Medulla oblongata (tissue), 1 donor: ENCODE data around the gene SPATA20.

ENCODE experiments used
- DNase-seq: peaks from one replicate; pipeline ENCODE4 v3.0.0-alpha.2; 2015; ENCODE audit errors: extremely low spot score

Gene SPATA20

GRCh38 chr17:50558941-50559614, 12.1 kb downstream of the SPATA20 start:
- no peak for DNase-seq

DNA sequence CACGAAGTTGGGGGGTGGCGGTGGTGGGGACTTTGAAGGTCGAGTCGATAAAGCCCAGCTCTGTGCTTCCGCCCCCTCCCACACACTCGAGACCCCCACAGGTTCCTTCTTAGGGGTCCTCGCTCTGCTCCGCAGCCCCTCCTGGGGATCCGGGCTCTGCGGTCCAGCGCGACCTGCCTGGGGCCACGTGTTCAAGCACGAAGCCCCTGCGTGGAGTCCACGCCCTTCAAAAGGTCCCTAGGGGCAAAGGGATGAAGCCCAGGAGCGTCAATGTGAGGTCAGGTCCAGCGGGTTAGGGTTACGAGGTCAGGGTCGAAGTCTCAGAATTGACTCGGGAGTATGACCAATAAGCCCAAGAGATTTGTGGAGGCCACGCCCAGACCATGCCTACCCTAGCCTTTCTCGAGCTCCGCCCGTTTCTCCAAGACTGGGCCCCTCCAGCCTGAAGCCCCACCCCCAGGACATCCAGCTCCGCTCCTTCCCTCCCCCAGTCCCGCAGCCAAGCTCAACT, 12.8 kb downstream of the SPATA20 start:
- DNase-seq: no peak

DNA sequence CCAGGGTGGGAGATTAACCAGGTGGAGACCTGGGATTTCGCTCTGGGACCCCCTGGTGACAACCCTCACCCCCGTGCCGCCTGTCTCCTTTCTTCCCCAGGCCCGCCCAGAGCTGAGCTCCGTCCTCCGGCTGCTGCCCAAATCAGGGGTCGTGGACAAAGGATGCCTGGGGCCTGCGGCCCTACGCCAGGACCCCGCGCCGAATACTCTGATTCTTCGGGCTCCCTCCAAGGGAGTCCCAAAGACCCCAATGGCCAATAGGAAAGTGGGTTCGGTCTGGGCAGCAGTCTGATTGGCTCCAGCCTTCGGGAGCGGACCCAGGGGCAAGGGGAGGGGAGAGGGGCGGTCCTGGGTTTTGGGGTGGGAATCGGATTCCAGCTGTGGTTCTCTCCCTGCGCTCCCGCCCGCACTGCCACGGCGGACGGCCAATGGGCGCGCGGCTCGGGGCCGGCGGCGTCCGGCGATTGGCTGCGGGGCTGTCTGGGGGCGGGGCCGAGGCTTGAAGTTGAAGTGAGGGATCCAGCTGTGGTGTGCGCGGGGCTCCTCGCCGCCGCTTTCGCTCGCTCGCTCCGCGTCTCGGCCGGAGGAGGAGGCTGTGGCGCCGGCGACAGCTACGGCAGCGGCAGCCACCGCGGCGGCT, 13.3 kb downstream of the SPATA20 start, which contains the start of gene CACNA1G:
Gene CACNA1G, plus strand, starts transcription at position 531 of the 640 bp plus-strand sequence. CDS start 745 bp downstream, outside the sequence.
- peak; percentile 78 for DNase-seq

DNA sequence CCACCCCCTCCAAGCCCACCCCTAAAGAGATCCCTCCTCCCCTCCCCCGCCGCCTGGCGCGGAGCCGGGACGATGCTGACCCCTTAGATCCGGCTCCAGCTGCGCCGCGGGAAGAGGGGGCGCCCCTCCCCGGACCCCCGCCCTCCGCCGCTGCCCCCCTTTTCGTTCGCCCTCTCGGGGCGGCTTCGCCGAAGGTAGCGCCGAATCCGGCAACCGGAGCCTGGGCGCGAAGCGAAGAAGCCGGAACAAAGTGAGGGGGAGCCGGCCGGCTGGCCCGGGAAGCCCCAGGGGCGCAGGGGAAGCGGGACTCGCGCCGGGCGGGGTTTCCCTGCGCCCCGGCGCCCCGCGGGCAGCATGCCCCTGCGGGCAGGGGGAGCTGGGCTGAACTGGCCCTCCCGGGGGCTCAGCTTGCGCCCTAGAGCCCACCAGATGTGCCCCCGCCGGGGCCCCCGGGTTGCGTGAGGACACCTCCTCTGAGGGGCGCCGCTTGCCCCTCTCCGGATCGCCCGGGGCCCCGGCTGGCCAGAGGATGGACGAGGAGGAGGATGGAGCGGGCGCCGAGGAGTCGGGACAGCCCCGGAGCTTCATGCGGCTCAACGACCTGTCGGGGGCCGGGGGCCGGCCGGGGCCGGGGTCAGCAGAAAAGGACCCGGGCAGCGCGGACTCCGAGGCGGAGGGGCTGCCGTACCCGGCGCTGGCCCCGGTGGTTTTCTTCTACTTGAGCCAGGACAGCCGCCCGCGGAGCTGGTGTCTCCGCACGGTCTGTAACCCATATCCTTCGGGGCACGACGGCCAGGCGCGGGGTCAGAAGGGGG, 14.2 kb downstream of the SPATA20 start:
- no peak for DNase-seq

DNA sequence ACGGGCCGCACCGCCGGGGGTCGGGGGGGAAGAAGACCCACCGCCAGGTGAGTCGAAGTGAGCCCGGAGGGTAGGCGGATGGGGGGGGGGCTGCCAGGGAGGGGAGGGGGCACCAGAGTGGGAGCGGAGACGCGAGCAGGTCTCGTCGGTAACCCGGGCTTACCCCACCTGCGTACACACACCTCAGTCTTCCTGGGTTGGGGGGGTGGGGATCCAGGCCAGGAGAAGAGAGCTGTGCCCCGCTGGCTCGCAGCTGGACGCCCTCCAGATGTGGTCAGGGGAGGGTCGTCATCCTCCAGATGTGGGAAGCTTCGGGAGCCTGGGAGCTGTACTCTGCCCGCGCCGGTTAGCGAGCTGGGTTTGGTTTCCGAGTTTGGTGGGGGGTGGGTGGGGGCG, 14.8 kb downstream of the SPATA20 start:
- DNase-seq: no peak

DNA sequence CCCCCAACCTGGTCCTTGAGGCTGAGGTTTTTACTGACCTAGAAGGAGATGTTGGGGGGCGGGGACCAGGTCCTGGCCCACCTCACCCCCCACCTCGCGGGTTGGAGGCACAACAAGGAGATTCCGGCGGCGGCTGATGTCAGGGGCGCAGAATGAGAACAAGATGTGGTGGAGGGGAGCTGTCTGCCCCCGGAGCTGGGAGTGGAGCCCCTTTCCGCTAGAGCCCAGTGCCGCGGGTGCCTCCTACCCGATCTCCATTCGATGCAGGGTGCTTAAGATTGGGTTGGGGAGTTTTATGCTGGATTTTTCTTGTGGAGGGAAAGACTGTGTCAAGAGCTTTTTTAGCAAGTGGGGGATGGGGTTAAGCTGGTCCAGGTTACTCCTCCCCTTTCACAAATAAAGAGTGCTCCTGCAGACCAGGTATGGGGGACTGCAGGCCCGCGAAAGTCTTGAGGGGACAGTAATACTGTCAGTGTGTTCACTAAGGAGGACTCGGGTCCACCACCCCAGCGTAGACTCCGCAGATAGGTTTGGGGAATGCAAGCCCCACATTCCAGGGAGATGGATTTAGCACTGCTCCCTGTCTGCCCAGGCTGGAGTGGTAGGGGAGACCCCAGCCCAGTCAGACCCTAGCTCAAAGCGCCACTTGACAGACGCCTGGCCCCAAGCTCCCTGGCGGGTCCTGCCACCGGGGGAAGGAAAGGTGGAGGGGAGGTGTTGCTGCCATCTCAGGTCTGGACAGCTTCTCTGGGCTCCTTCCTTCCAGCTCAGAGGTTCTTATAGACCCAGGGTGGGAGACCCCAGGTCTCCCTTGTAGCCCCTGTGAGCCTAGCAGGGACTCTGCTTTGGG, 15.5 kb downstream of the SPATA20 start:
- no peak for DNase-seq

DNA sequence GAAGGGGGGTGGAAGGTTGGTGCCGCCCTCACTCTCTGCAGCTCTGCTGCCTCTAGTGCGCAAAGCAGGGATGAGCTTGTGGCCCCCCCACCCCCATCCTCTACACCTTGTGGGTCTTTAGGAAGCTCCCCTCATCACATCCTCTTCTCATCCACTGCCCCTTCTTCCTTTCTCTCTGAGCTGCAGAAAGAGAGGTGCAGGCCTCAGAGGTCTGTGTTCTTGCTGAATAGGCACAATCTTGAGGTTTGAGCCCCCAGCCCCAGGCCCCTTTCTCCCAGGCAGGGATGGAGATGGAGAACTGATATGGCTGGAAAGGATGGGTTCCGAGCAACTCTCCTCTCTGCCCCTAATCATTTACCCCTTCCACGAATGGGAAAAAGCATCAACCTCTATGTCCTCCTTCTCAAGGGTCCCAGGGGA, 16.1 kb downstream of the SPATA20 start:
- no peak for DNase-seq

GRCh38 chr17:50564916-50565315, 17.9 kb downstream of the SPATA20 start:
- DNase-seq: no peak

DNA sequence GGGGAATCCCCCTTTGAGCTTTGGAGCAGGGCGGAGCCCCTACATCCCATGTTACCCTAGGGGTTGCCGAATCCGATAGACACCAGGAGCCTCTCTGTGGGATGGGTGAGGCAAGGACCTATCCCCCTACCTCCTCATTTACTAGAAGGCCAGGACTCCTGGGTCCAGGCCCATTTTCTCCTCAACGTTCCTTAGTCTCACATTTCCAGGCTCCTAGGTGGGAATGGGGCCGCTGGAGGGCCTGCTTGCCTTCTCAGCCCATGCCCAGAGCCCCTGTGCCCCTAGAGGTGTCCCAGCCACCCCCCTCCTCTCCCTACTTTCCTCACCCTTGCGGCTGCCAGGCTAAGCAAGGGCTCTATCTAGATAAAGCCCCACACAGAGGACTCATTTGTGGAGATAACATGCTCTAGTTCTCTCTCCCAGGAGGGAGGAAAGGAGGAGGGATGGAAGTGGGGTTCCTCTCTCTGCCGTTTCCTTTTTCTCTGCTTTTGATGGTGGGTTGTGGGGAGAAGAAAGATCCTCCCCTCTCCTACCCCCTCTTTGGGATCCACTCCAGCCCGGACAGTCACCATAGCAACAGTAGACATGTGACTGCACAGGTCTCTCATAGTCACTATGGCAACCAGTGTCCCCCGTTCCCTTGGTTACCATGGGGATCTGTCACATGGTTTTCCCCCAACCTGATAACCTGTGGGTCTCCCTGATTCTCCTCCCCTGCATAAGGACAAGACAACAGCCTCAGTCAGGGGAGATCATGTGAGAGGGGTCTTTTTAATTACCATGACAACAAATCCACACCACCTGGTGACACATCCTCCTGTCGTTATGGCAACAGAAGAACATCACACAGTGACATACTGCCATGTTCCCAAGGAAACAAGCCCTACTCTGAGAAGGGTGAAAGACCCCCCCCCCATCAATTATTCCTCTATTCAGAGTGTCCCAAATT, 18.7 kb downstream of the SPATA20 start:
- no peak for DNase-seq

GRCh38 chr17:50566886-50567285, 19.9 kb downstream of the SPATA20 start:
- no peak for DNase-seq

DNA sequence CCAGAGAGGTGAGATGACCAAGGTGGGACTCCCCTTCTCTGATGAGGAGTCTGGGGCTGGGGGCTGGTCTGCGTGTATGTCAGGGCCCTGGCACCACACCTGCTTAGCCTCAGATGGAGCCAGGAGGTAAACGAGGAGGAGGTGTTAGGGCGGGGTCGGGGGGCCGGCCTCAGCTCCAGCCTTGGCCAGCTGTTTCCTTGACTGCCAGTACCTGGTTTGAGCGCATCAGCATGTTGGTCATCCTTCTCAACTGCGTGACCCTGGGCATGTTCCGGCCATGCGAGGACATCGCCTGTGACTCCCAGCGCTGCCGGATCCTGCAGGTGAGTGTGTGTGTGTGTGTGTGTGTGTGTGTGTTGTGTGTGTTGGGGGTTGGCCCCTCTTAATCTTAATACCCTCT, 21.7 kb downstream of the SPATA20 start:
- DNase-seq: no peak

DNA sequence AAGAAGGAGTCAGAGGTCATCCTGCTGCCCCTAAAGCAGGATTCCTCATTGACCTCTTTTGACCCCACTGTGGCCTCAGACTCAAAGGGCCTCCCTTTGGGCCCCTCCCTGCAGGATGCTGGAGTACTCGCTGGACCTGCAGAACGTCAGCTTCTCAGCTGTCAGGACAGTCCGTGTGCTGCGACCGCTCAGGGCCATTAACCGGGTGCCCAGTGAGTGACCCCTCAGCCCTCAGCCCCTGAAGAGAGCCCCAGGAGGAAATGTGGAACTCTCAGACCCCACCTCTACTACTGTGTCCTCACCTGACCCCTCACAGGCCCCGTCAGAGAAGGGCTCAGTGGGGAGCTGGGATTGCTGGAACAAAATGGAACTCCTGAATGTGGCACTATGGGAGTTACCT, 22.6 kb downstream of the SPATA20 start:
- DNase-seq: no peak

DNA sequence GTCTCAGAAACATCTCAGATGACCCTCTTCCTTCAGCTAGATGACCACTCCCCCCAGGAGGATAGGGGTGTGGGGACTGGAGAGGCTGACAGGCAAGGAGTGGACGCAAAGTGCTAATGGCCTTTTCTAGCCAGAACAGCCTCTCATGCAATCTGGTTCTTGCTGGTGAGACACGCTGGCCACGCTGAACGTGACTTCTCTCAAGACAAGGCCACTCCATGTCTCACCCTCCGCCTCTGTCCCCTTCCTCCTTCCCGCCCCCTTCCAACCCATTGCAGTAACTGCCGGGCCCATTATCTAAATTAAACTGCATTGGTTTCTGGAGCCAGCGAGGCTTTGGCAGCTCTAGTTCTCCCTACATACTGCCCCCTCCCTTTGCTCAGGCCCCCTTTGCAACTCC, 23.1 kb downstream of the SPATA20 start:
- no peak for DNase-seq

DNA sequence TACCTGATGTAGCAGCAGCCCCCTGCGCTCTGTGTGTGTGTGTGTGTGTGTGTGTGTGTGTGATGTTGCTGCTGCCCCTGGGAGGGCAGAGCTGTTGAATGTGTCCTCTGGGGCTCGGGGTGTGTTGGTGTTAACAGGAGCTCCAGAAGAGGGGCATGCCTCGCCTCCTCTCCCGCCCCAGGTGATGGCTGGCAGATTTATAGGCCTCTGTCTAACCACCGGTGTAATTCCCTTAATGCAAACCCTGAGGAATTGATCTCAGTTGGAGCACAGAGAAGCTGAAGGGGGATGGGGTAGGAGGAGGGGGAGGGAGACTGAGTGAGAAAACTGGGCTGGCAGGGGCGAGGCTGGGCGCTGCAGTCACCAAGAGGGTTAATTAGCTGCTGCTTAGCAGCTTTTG, 23.6 kb downstream of the SPATA20 start:
- DNase-seq: no peak

DNA sequence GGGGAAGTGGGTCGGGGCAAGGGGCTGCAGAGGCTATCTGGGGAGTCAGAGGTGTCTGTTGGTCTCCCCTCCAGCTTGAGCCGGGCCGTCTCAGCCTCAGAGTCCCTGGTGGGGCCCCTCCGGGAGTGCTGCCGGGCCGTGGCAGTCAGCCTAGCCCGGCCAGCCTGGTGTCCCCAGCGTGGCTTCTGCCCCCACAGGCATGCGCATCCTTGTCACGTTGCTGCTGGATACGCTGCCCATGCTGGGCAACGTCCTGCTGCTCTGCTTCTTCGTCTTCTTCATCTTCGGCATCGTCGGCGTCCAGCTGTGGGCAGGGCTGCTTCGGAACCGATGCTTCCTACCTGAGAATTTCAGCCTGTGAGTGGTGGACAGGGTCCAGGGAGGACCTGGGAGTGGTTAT, 24.7 kb downstream of the SPATA20 start:
- no peak for DNase-seq

- no peak for DNase-seq
These were observed 25.6 kb downstream of the SPATA20 start for GRCh38 chr17:50572541-50572940.

GRCh38 chr17:50573866-50574611, 27.1 kb downstream of the SPATA20 start:
- no peak for DNase-seq

DNA sequence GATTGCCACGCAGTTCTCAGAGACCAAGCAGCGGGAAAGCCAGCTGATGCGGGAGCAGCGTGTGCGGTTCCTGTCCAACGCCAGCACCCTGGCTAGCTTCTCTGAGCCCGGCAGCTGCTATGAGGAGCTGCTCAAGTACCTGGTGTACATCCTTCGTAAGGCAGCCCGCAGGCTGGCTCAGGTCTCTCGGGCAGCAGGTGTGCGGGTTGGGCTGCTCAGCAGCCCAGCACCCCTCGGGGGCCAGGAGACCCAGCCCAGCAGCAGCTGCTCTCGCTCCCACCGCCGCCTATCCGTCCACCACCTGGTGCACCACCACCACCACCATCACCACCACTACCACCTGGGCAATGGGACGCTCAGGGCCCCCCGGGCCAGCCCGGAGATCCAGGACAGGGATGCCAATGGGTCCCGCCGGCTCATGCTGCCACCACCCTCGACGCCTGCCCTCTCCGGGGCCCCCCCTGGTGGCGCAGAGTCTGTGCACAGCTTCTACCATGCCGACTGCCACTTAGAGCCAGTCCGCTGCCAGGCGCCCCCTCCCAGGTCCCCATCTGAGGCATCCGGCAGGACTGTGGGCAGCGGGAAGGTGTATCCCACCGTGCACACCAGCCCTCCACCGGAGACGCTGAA, 28.7 kb downstream of the SPATA20 start:
- no peak for DNase-seq

DNA sequence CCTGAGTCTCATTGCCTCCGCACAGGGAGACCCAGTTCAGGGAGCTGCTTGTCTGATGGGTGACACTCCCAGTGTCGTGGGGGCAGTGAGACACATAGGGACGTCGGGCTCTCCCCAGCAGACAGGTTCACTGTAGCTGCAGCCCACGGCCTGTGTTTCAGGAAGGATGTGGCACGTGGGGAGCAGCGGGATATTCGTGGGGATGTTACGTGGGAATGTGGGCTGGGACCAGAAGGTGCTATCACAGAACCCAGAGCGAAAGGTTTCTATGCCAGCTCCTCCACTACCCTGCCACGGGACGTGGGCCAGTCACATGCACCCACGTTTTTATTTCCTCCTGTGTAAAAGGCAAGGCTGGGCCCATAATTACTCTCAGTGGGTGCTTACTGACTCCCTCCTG, 29.9 kb downstream of the SPATA20 start:
- DNase-seq: no peak
